ENCODE results near the gene WIZ. TPM values are rescaled to one million over a fixed set of nuclear protein-coding genes. Genes with fewer than 3 reads are reported as not detected.
"Not testable (repeated sequence)": the region's sequence is repeated elsewhere in the genome, so short reads cannot be mapped to it uniquely, and the experiment has no call there.

WIZ gene
- total and polyA plus RNA-seq, 4 donors: 14.5 to 42.6 (median 23.3) TPM

- DNase-seq (no peak), ATAC-seq (ENCODE audit: insufficient read depth, low FRiP score) (no peak)
- TF ChIP-seq, protein P1, sequence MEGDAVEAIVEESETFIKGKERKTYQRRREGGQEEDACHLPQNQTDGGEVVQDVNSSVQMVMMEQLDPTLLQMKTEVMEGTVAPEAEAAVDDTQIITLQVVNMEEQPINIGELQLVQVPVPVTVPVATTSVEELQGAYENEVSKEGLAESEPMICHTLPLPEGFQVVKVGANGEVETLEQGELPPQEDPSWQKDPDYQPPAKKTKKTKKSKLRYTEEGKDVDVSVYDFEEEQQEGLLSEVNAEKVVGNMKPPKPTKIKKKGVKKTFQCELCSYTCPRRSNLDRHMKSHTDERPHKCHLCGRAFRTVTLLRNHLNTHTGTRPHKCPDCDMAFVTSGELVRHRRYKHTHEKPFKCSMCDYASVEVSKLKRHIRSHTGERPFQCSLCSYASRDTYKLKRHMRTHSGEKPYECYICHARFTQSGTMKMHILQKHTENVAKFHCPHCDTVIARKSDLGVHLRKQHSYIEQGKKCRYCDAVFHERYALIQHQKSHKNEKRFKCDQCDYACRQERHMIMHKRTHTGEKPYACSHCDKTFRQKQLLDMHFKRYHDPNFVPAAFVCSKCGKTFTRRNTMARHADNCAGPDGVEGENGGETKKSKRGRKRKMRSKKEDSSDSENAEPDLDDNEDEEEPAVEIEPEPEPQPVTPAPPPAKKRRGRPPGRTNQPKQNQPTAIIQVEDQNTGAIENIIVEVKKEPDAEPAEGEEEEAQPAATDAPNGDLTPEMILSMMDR (IDR thresholded peaks at IDR 0.05; ENCODE audit: control extremely low read depth, extremely low read depth): no peak
- Histone ChIP-seq H3K27ac (ENCODE audit: low read depth in 1 of 2, low read length in 1 of 2) (no peak overlapping the region), H3K4me3 (no peak overlapping the region), H3K36me3 (ENCODE audit: control insufficient read depth in 4 of 4, insufficient read depth in 4 of 4, low read length in 4 of 4) (no peaks in the 10 kb centered on the region), H3K4me1 (ENCODE audit: control insufficient read depth in 5 of 5, insufficient read depth in 5 of 5, low read length in 5 of 5) (no peaks in the 10 kb centered on the region), H3K9me3 (ENCODE audit: control insufficient read depth in 4 of 4, insufficient read depth in 3 of 4, low read length in 3 of 4) (peaks cover 0 to 11% (median 0%) of the 10 kb centered on the region in 4 donors), H3K27me3 (ENCODE audit: control insufficient read depth in 3 of 3, insufficient read depth in 3 of 3, low read length in 2 of 3) (peaks cover 3 to 8% (median 4%) of the 10 kb centered on the region in 3 donors), H3K9ac (ENCODE audit: insufficient read depth in 1 of 2, low read length in 2 of 2) (no peak overlapping the region)
- WGBS, 2 donors: 80 to 90% methylated on average over 4 of the region's 4 CpGs
Measured at GRCh38 chr19:15475169-15475568, 25.4 kb upstream of the WIZ start.

- not testable (repeated sequence) for H3K9me3 ChIP-seq (ENCODE audit: control insufficient read depth in 4 of 4, insufficient read depth in 3 of 4, low read length in 3 of 4); H3K27ac ChIP-seq (ENCODE audit: low read depth in 1 of 2, low read length in 1 of 2); H3K36me3 ChIP-seq (ENCODE audit: control insufficient read depth in 4 of 4, insufficient read depth in 4 of 4, low read length in 4 of 4); H3K9ac ChIP-seq (ENCODE audit: insufficient read depth in 1 of 2, low read length in 2 of 2); H3K4me3 ChIP-seq; ATAC-seq (ENCODE audit: insufficient read depth, low FRiP score); H3K4me1 ChIP-seq (ENCODE audit: control insufficient read depth in 5 of 5, insufficient read depth in 5 of 5, low read length in 5 of 5); DNase-seq
- H3K27me3 ChIP-seq (ENCODE audit: control insufficient read depth in 3 of 3, insufficient read depth in 3 of 3, low read length in 2 of 3): peaks cover 4 to 18% (median 15%) of the 10 kb centered on the region in 3 donors
- WGBS, 2 donors: 73% methylated on average over 4 of the region's 4 CpGs
Measured at GRCh38 chr19:15473821-15474220, 24.1 kb upstream of the WIZ start.

GRCh38 chr19:15471639-15472101 is 21.9 kb upstream of the WIZ start:
- ATAC-seq (ENCODE audit: insufficient read depth, low FRiP score): no peak
- H3K9ac ChIP-seq (ENCODE audit: insufficient read depth in 1 of 2, low read length in 2 of 2): no peak overlapping the region

DNA sequence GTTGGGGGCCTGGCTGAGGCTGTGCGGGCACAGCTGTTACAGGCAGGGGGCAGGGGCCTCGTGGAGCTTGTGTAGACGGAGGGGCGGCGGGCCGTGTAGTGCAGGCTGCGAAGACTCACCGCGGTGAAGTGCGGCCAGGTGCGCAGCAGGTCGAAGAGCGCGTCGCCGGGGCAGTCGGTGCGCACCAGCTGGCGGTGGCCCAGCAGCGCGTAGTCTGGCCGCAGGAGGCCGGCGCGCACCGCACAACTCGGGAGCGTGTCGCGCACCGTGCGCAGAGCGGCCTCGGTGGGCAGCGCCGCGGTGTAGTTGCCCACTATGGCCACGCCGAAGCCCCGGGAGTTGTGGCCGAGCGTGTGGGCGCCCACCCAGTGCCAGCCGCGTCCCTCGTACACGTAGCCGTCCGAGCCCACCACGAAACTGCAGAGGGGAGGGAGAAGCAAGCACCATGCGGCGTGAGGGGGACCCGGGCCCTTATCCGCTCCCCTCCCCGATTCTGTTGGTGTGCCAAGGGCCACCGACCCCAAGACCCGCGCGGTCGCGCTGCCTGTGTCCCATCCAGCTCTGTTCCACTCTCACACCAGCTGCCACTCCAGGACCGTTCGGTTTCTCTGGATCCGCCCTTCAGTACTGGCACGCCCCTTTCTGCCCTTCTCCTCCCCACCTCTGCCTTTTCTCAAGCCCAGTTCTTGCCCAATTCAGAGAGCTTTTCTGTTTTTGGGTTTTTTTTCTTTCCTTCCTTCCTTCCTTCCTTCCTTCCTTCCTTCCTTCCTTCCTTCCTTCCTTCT is 19.9 kb upstream of the WIZ start:
- H3K9ac ChIP-seq (ENCODE audit: insufficient read depth in 1 of 2, low read length in 2 of 2): no peak overlapping the region
- peak overlapping the region; percentile 10 for H3K4me3 ChIP-seq
- no peaks in the 10 kb centered on the region for H3K36me3 ChIP-seq (ENCODE audit: control insufficient read depth in 4 of 4, insufficient read depth in 4 of 4, low read length in 4 of 4)
- peaks cover 4 to 35% (median 28%) of the 10 kb centered on the region in 3 donors for H3K27me3 ChIP-seq (ENCODE audit: control insufficient read depth in 3 of 3, insufficient read depth in 3 of 3, low read length in 2 of 3)
- TF ChIP-seq, protein P1 (IDR thresholded peaks at IDR 0.05; ENCODE audit: control extremely low read depth, extremely low read depth): no peak
- no peak for DNase-seq
- peak; percentile 34 for ATAC-seq (ENCODE audit: insufficient read depth, low FRiP score)
- H3K27ac ChIP-seq (ENCODE audit: low read depth in 1 of 2, low read length in 1 of 2): no peak overlapping the region
- WGBS, 2 donors: 2 to 5% methylated on average over 60 to 65 of the region's 65 CpGs
- peaks cover 0 to 7% (median 0%) of the 10 kb centered on the region in 5 donors for H3K4me1 ChIP-seq (ENCODE audit: control insufficient read depth in 5 of 5, insufficient read depth in 5 of 5, low read length in 5 of 5)
- H3K9me3 ChIP-seq (ENCODE audit: control insufficient read depth in 4 of 4, insufficient read depth in 3 of 4, low read length in 3 of 4): peaks cover 0 to 3% (median 0%) of the 10 kb centered on the region in 4 donors

More at GRCh38 chr19:15471639-15472101, 21.9 kb upstream of the WIZ start:
- Histone ChIP-seq H3K4me3 (no peak overlapping the region), H3K27me3 (ENCODE audit: control insufficient read depth in 3 of 3, insufficient read depth in 3 of 3, low read length in 2 of 3) (peaks cover 4 to 30% (median 24%) of the 10 kb centered on the region in 3 donors), H3K36me3 (ENCODE audit: control insufficient read depth in 4 of 4, insufficient read depth in 4 of 4, low read length in 4 of 4) (no peaks in the 10 kb centered on the region), H3K27ac (ENCODE audit: low read depth in 1 of 2, low read length in 1 of 2) (no peak overlapping the region), H3K4me1 (ENCODE audit: control insufficient read depth in 5 of 5, insufficient read depth in 5 of 5, low read length in 5 of 5) (peaks cover 0 to 7% (median 0%) of the 10 kb centered on the region in 5 donors), H3K9me3 (ENCODE audit: control insufficient read depth in 4 of 4, insufficient read depth in 3 of 4, low read length in 3 of 4) (peaks cover 0 to 8% (median 0%) of the 10 kb centered on the region in 4 donors)
- WGBS, 2 donors: 55 to 61% methylated on average over 31 of the region's 31 CpGs
- no peak for DNase-seq
- TF ChIP-seq, protein P1 (IDR thresholded peaks at IDR 0.05; ENCODE audit: control extremely low read depth, extremely low read depth): no peak
